Loucy (cell line): ENCODE data around the gene CPLANE2.

Experiments used
- EZH2phosphoT487 ChIP-seq: fragments of 200-600 bp; IDR thresholded peaks from 2 replicates; pipeline ENCODE4 v1.6.1; 2018; ENCODE audit warnings: antibody characterized with exemption, mild to moderate bottlenecking, moderate library complexity, borderline replicate concordance
- TF ChIP-seq, protein P1 (sequence below): fragments of 200-600 bp; sonication (generic); conservative IDR thresholded peaks from 2 replicates; pipeline ENCODE4 v1.5.1; 2014; ENCODE audit warnings: mild to moderate bottlenecking, antibody characterized with exemption, low read length

GRCh38 chr1:16205891-16206546 is 31.0 kb downstream of the CPLANE2 start:
- TF ChIP-seq, protein P1, sequence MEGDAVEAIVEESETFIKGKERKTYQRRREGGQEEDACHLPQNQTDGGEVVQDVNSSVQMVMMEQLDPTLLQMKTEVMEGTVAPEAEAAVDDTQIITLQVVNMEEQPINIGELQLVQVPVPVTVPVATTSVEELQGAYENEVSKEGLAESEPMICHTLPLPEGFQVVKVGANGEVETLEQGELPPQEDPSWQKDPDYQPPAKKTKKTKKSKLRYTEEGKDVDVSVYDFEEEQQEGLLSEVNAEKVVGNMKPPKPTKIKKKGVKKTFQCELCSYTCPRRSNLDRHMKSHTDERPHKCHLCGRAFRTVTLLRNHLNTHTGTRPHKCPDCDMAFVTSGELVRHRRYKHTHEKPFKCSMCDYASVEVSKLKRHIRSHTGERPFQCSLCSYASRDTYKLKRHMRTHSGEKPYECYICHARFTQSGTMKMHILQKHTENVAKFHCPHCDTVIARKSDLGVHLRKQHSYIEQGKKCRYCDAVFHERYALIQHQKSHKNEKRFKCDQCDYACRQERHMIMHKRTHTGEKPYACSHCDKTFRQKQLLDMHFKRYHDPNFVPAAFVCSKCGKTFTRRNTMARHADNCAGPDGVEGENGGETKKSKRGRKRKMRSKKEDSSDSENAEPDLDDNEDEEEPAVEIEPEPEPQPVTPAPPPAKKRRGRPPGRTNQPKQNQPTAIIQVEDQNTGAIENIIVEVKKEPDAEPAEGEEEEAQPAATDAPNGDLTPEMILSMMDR: no peak
- no peak for TF ChIP-seq EZH2phosphoT487
